Measurements from ENCODE around the gene NAA15. TPM values are rescaled to one million over a fixed set of nuclear protein-coding genes. Genes with fewer than 3 reads are reported as not detected.
A peak's percentile ranks its signal among the peaks of the same experiment; 100 is the strongest.

Gene NAA15
- polyA plus RNA-seq, 1 of the 3 experiments (the other 2 are of a cell fraction) = 7.1 TPM

- ChIA-PET POLR2A (no interaction called here), CTCF (interaction anchor here (1.2 to 1.5 kb wide), 2 partner anchors 9 to 36 kb away, joined by 4 to 7 read pairs; no protein-coding TSS in a partner anchor)
- WGBS (ENCODE audit: low lambda C conversion rate) = 100% methylated on average over 1 of the region's 1 CpG
- peaks cover 7 to 44% of the 10 kb centered on the region in 2 experiments for H3K36me3 ChIP-seq (replicated peaks in 1 of 2; ENCODE audit: control insufficient read depth in 1 of 2, insufficient read depth in 2 of 2, low read length in 1 of 2)
- no peak for DNase-seq
- 0 out of 4 replicates have a peak overlapping the region, but pooled peaks of 1 of the 2 experiments have one; percentile 4 for H3K27ac ChIP-seq (ENCODE audit: low read depth in 2 of 2, low read length in 1 of 2)
- H3K9ac ChIP-seq = no peak overlapping the region
- H3K79me2 ChIP-seq (ENCODE audit: insufficient read depth) = peaks cover 99% of the 10 kb centered on the region
- no peaks in the 10 kb centered on the region for H3K9me3 ChIP-seq
- TF ChIP-seq TCF12 (IDR thresholded peaks at IDR 0.05) = no peak
- H3K4me1 ChIP-seq (ENCODE audit: control insufficient read depth in 1 of 2, insufficient read depth in 2 of 2, low read depth in 1 of 2, low read length in 1 of 2) = 0 out of 4 replicates have a peak, but pooled peaks cover 0 to 4% of the 10 kb centered on the region in 2 experiments
- no peak overlapping the region for H3K4me3 ChIP-seq (ENCODE audit: low read depth in 2 of 2, low read length in 1 of 2)
- H3K27me3 ChIP-seq (ENCODE audit: insufficient read depth) = no peaks in the 10 kb centered on the region
- H3K9me2 ChIP-seq = no peaks in the 10 kb centered on the region
- peaks cover 36% of the 10 kb centered on the region for H4K20me1 ChIP-seq (ENCODE audit: insufficient read depth)
- no peak overlapping the region for H2AFZ ChIP-seq (ENCODE audit: low read depth)
- H3K4me2 ChIP-seq = no peak overlapping the region
- no peaks in the 10 kb centered on the region for H3F3A ChIP-seq (replicated peaks; ENCODE audit: insufficient read depth)
These were observed 29.9 kb downstream of the NAA15 start for GRCh38 chr4:139331185-139331584.

- H3K36me3 ChIP-seq (replicated peaks in 1 of 2; ENCODE audit: control insufficient read depth in 1 of 2, insufficient read depth in 2 of 2, low read length in 1 of 2) = peaks cover 10 to 52% of the 10 kb centered on the region in 2 experiments
- ChIA-PET CTCF (no interaction called here), POLR2A (no interaction called here)
- 89% methylated on average over 2 of the region's 2 CpGs for WGBS (ENCODE audit: low lambda C conversion rate)
- TF ChIP-seq ZBTB33 (IDR thresholded peaks at IDR 0.05; ENCODE audit: borderline replicate concordance, low read depth) = no peak
- TF ChIP-seq MAX (IDR thresholded peaks at IDR 0.05; ENCODE audit: low read depth) = no peak
- no peak for TF ChIP-seq TCF12 (IDR thresholded peaks at IDR 0.05)
- no peak for TF ChIP-seq RFX5 (IDR thresholded peaks at IDR 0.05; ENCODE audit: low read length)
- TF ChIP-seq SIN3A (IDR thresholded peaks at IDR 0.05; ENCODE audit: borderline replicate concordance, low read depth, low read length) = no peak
- no peak for TF ChIP-seq POLR2AphosphoS5 (IDR thresholded peaks at IDR 0.05; ENCODE audit: low read depth, low read length)
- TF ChIP-seq TAF1 (IDR thresholded peaks at IDR 0.05; ENCODE audit: borderline replicate concordance, low read depth, low read length) = no peak
- TF ChIP-seq REST (IDR thresholded peaks at IDR 0.05; ENCODE audit: low read depth, low read length) = no peak
- no peak for TF ChIP-seq USF1 (IDR thresholded peaks at IDR 0.05; ENCODE audit: borderline replicate concordance, low read depth)
- no peak for TF ChIP-seq TEAD4 (IDR thresholded peaks at IDR 0.05; ENCODE audit: borderline replicate concordance, insufficient read depth)
- no peak for TF ChIP-seq RXRA (IDR thresholded peaks at IDR 0.05; ENCODE audit: borderline replicate concordance, low read depth)
- no peak for TF ChIP-seq ELF1 (IDR thresholded peaks at IDR 0.05)
- TF ChIP-seq EP300 (IDR thresholded peaks at IDR 0.05; ENCODE audit: borderline replicate concordance in 1 of 2, low read depth in 1 of 2, low read length in 1 of 2) = no peak
- TF ChIP-seq RCOR1 (IDR thresholded peaks at IDR 0.05; ENCODE audit: low read length) = no peak
- TF ChIP-seq FOXM1 (IDR thresholded peaks at IDR 0.05; ENCODE audit: low read depth) = no peak
- no peak for TF ChIP-seq FOSL2 (IDR thresholded peaks at IDR 0.05; ENCODE audit: borderline replicate concordance, low read depth)
- no peak for TF ChIP-seq CHD2 (IDR thresholded peaks at IDR 0.05; ENCODE audit: low read length, partially characterized antibody)
- no peak for TF ChIP-seq GATA2 (CRISPR knock-in tag; IDR thresholded peaks at IDR 0.05)
- TF ChIP-seq USF2 (IDR thresholded peaks at IDR 0.05; ENCODE audit: borderline replicate concordance, low read depth, low read length) = no peak
- TF ChIP-seq MEF2A (IDR thresholded peaks at IDR 0.05; ENCODE audit: borderline replicate concordance, low read depth) = no peak
- H3K27ac ChIP-seq (ENCODE audit: low read depth in 2 of 2, low read length in 1 of 2) = no peak overlapping the region
- H3K4me2 ChIP-seq = no peak overlapping the region
- H3K9me2 ChIP-seq = no peaks in the 10 kb centered on the region
- H3K27me3 ChIP-seq (ENCODE audit: insufficient read depth) = no peaks in the 10 kb centered on the region
- peaks cover 96% of the 10 kb centered on the region for H3K79me2 ChIP-seq (ENCODE audit: insufficient read depth)
- peaks cover 29% of the 10 kb centered on the region for H4K20me1 ChIP-seq (ENCODE audit: insufficient read depth)
- DNase-seq = no peak
- H3K9ac ChIP-seq = no peak overlapping the region
- no peak overlapping the region for H3K4me3 ChIP-seq (ENCODE audit: low read depth in 2 of 2, low read length in 1 of 2)
- no peaks in the 10 kb centered on the region for H3K9me3 ChIP-seq
- H2AFZ ChIP-seq (ENCODE audit: low read depth) = no peak overlapping the region
- no peaks in the 10 kb centered on the region for H3F3A ChIP-seq (replicated peaks; ENCODE audit: insufficient read depth)
- 0 out of 4 replicates have a peak, but pooled peaks cover 0 to 4% of the 10 kb centered on the region in 2 experiments for H3K4me1 ChIP-seq (ENCODE audit: control insufficient read depth in 1 of 2, insufficient read depth in 2 of 2, low read depth in 1 of 2, low read length in 1 of 2)
These were observed 31.7 kb downstream of the NAA15 start for GRCh38 chr4:139333046-139333445.

Data from SK-N-SH (cell line).